ENCODE results near the gene CAMTA1. TPM values are rescaled to one million over a fixed set of nuclear protein-coding genes. Genes with fewer than 3 reads are reported as not detected.

Gene CAMTA1
- polyA plus RNA-seq, 1 donor from 2014 or later, result 162 TPM

DNA sequence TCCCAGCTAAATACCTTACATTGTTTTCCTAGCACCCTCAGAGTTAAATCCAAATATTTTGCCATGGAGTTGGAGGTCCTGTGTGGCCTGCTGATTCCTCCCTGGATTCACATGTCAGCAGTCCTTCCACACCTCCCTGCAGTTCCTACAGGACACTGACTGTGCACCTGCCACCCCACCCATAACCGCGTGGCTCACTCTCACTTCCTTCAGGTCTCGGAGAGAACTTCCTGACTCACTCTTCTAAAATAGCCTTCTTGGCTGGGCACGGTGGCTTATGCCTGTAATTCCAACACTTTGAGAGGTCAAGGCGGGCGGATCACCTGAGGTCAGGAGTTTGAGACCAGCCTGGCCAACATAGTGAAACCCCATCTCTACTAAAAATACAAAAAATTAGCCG, 8.4 kb upstream of the CAMTA1 start:
- Histone ChIP-seq H3K27ac (ENCODE audit: low read length) (no peak overlapping the region), H3K27me3 (ENCODE audit: insufficient read depth, low read depth, low read length) (no peaks in the 10 kb centered on the region), H3F3A (ENCODE audit: insufficient read depth, low read length, poor library complexity, severe bottlenecking) (no peaks in the 10 kb centered on the region), H3K4me2 (ENCODE audit: low read length) (no peak overlapping the region), H3K79me2 (replicated peaks; ENCODE audit: insufficient read depth, low read length) (no peaks in the 10 kb centered on the region), H3K9me2 (ENCODE audit: insufficient read depth, low read length) (no peaks in the 10 kb centered on the region), H2AFZ (ENCODE audit: low read depth, low read length) (no peak overlapping the region), H3K4me3 (ENCODE audit: low read length) (no peak overlapping the region), H4K20me1 (ENCODE audit: insufficient read depth) (no peaks in the 10 kb centered on the region), H3K9ac (ENCODE audit: low read length) (no peak overlapping the region), H3K36me3 (ENCODE audit: insufficient read depth, low read length) (no peaks in the 10 kb centered on the region), H3K9me3 (ENCODE audit: low read length) (no peaks in the 10 kb centered on the region)
- TF ChIP-seq RAD21 (conservative IDR thresholded peaks at IDR 0.05) (no peak), EZH2 (IDR thresholded peaks at IDR 0.05; ENCODE audit: borderline replicate concordance, insufficient read depth, low read length, poor library complexity, severe bottlenecking) (no peak), EP300 (conservative IDR thresholded peaks at IDR 0.05; ENCODE audit: poor library complexity, severe bottlenecking) (no peak), MXI1 (conservative IDR thresholded peaks at IDR 0.05; ENCODE audit: poor library complexity, severe bottlenecking) (no peak), CTCF (IDR thresholded peaks at IDR 0.05; ENCODE audit: poor library complexity, severe bottlenecking) (no peak), POLR2AphosphoS5 (IDR thresholded peaks at IDR 0.05) (no peak), SMC3 (conservative IDR thresholded peaks at IDR 0.05; ENCODE audit: poor library complexity) (no peak), TAF1 (IDR thresholded peaks at IDR 0.05; ENCODE audit: low read depth) (no peak), REST (IDR thresholded peaks at IDR 0.05; ENCODE audit: borderline replicate concordance) (no peak)

- Histone ChIP-seq H3K4me2 (ENCODE audit: low read length) (no peak overlapping the region), H3K9me3 (ENCODE audit: low read length) (no peaks in the 10 kb centered on the region), H3K4me3 (ENCODE audit: low read length) (no peak overlapping the region), H3K27ac (ENCODE audit: low read length) (no peak overlapping the region), H3K9ac (ENCODE audit: low read length) (no peak overlapping the region), H3F3A (ENCODE audit: insufficient read depth, low read length, poor library complexity, severe bottlenecking) (no peaks in the 10 kb centered on the region), H3K79me2 (replicated peaks; ENCODE audit: insufficient read depth, low read length) (no peaks in the 10 kb centered on the region), H2AFZ (ENCODE audit: low read depth, low read length) (no peak overlapping the region), H4K20me1 (ENCODE audit: insufficient read depth) (no peaks in the 10 kb centered on the region), H3K9me2 (ENCODE audit: insufficient read depth, low read length) (no peaks in the 10 kb centered on the region), H3K36me3 (ENCODE audit: insufficient read depth, low read length) (no peaks in the 10 kb centered on the region), H3K27me3 (ENCODE audit: insufficient read depth, low read depth, low read length) (no peaks in the 10 kb centered on the region)
- TF ChIP-seq RAD21 (conservative IDR thresholded peaks at IDR 0.05) (no peak), CTCF (IDR thresholded peaks at IDR 0.05; ENCODE audit: poor library complexity, severe bottlenecking) (no peak), EZH2 (IDR thresholded peaks at IDR 0.05; ENCODE audit: borderline replicate concordance, insufficient read depth, low read length, poor library complexity, severe bottlenecking) (no peak)
Observed at GRCh38 chr1:6777813-6778212, 7.4 kb upstream of the CAMTA1 start.

All from neural cell (in vitro differentiated cells).